K562 (cell line): ENCODE results near the gene CR2. TPM values are rescaled to one million over a fixed set of nuclear protein-coding genes. Genes with fewer than 3 reads are reported as not detected.
A peak's percentile ranks its signal among the peaks of the same experiment; 100 is the strongest.

ENCODE experiments used
- ATAC-seq: fragments of 200-7000 bp; cut with Tn5 transposase; 3 replicates; pipeline ENCODE4 v1.9.1; 2020; ENCODE audit warnings: moderate library complexity
- BruUV-seq: library from RNA; stranded (reverse); fragments of 400-500 nt; replicated peaks from 2 replicates; lab custom pipeline; 2021; lab: Mats Ljungman, UMichigan
- CTCF ChIA-PET: fragments of 300-600 bp; formaldehyde crosslinking; extraction: SDS; loops from one replicate; lab custom pipeline; 2021; ENCODE audit warnings: low intra/inter-chr PET ratio; lab: Yijun Ruan, JAX
- POLR2A ChIA-PET: fragments of 300-600, 350-650 bp; sonication (Branson Sonifier 250); formaldehyde crosslinking; extraction: SDS; loops from one replicate; lab custom pipeline; 2021; ENCODE audit warnings: antibody characterized with exemption, inconsistent platforms; lab: Yijun Ruan, JAX
- DNase-seq, 4 experiments: peaks; one replicate each; pipeline versions ENCODE4 v3.0.0 to v3.0.0-alpha.2; 2011 to 2018; ENCODE audit warnings: low spot score in 3 of 4, mixed read lengths in 3 of 4; ENCODE audit errors: extremely low read depth in 1 of 4
- FAIRE-seq: peaks from 2 replicates; lab custom pipeline; 2011; peaks lifted over from hg19 to GRCh38; lab: Jason Lieb, UNC
- H2AFZ ChIP-seq: 2 replicates; pipeline ENCODE4 v1.6.0; 2011; ENCODE audit warnings: low read depth, low read length, control low read depth, inconsistent platforms
- H3K27ac ChIP-seq: fragments of 200-600 bp; 3 replicates; pipeline ENCODE4 v1.8.0; 2011; ENCODE audit warnings: low read depth, mild to moderate bottlenecking, control low read depth, inconsistent platforms, low read length, moderate library complexity, mixed read lengths; ENCODE audit errors: extremely low read depth
- H3K27me3 ChIP-seq, 2 experiments: fragments of 300-600 bp in 1 of 2; 2 replicates in 1 of 2; 3 replicates in 1 of 2; pipeline versions ENCODE4 v1.6.0 to v1.8.0; 2011; ENCODE audit warnings: inconsistent platforms in 2 of 2, low read length in 2 of 2, mild to moderate bottlenecking in 1 of 2, mixed read lengths in 1 of 2, moderate library complexity in 1 of 2; ENCODE audit not compliant: control insufficient read depth in 2 of 2, insufficient read depth in 2 of 2
- H3K36me3 ChIP-seq: fragments of 300-600 bp; 3 replicates; pipeline ENCODE4 v1.8.0; 2011; ENCODE audit warnings: mild to moderate bottlenecking, low read length, inconsistent platforms; ENCODE audit not compliant: control insufficient read depth, insufficient read depth
- H3K4me1 ChIP-seq, 2 experiments: fragments of 200-600 bp in 1 of 2; replicated peaks in 1 of 2; 2 replicates in 1 of 2; 3 replicates in 1 of 2; pipeline versions ENCODE4 v1.5.1 to v1.8.0; 2011; ENCODE audit warnings: inconsistent platforms in 2 of 2, low read length in 2 of 2, mild to moderate bottlenecking in 1 of 2, mixed read lengths in 1 of 2, moderate library complexity in 1 of 2; ENCODE audit not compliant: control insufficient read depth in 2 of 2, insufficient read depth in 2 of 2
- H3K4me2 ChIP-seq: 2 replicates; pipeline ENCODE4 v1.6.1; 2011; ENCODE audit warnings: low read length, control low read depth, inconsistent platforms, mixed read lengths; ENCODE audit not compliant: insufficient read depth
- H3K4me3 ChIP-seq: fragments of 200-600 bp; sonication (generic), shearing (Covaris generic); 2 replicates; pipeline ENCODE4 v1.5.1; 2016; ENCODE audit warnings: control low read depth, inconsistent platforms
- H3K79me2 ChIP-seq: fragments of 200-600 bp; 3 replicates; pipeline ENCODE4 v1.8.0; 2011; ENCODE audit warnings: low read length, inconsistent platforms; ENCODE audit not compliant: control insufficient read depth, insufficient read depth
- H3K9ac ChIP-seq, 2 experiments: 2 replicates each; pipeline versions ENCODE4 v1.6.0 to v1.6.1; 2011; ENCODE audit warnings: low read depth in 2 of 2, low read length in 2 of 2, control low read depth in 1 of 2, inconsistent platforms in 1 of 2, mild to moderate bottlenecking in 1 of 2, mixed read lengths in 1 of 2; ENCODE audit not compliant: insufficient read depth in 1 of 2
- H3K9me1 ChIP-seq: one replicate; pipeline ENCODE4 v1.6.0; 2011; ENCODE audit warnings: inconsistent platforms, mild to moderate bottlenecking, low read length, moderate library complexity; ENCODE audit not compliant: control insufficient read depth, insufficient read depth
- H3K9me3 ChIP-seq: replicated peaks from 2 replicates; pipeline ENCODE4 v1.5.1; 2011; ENCODE audit warnings: low read depth, low read length, inconsistent platforms; ENCODE audit not compliant: control insufficient read depth, insufficient read depth
- H4K20me1 ChIP-seq: replicated peaks from 2 replicates; pipeline ENCODE4 v1.6.1; 2011; ENCODE audit warnings: low read length, inconsistent platforms, mixed read lengths; ENCODE audit not compliant: control insufficient read depth, insufficient read depth
- ATF6 ChIP-seq: sonication (generic); formaldehyde crosslinking; IDR thresholded peaks from 2 replicates; pipeline ENCODE4 v1.4.0; 2020; ENCODE audit warnings: mild to moderate bottlenecking, missing genetic modification reagents
- ESRRA ChIP-seq: fragments of 450-650 bp; IDR thresholded peaks from 2 replicates; pipeline ENCODE4 v1.6.1; 2014; ENCODE audit warnings: low read depth, mild to moderate bottlenecking, moderate library complexity, borderline replicate concordance
- HNRNPH1 ChIP-seq: fragments of 200-400 bp; formaldehyde crosslinking; optimal IDR thresholded peaks from 2 replicates; pipeline ENCODE3; 2017; ENCODE audit warnings: low read depth, mild to moderate bottlenecking, low read length, moderate library complexity
- NFIC ChIP-seq: fragments of 450-650 bp; IDR thresholded peaks from 2 replicates; pipeline ENCODE4 v1.6.1; 2017; ENCODE audit warnings: mild to moderate bottlenecking, inconsistent platforms
- PCBP1 ChIP-seq: fragments of 200-400 bp; formaldehyde crosslinking; IDR thresholded peaks from 2 replicates; pipeline ENCODE4 v1.6.1; 2018; ENCODE audit warnings: mild to moderate bottlenecking, low read depth, low read length; ENCODE audit not compliant: poor library complexity, severe bottlenecking
- PRPF4 ChIP-seq: fragments of 200-400 bp; formaldehyde crosslinking; IDR thresholded peaks from one replicate; pipeline ENCODE4 v1.6.1; 2017; ENCODE audit warnings: low read length, low read depth, mild to moderate bottlenecking; ENCODE audit not compliant: insufficient read depth, poor library complexity, severe bottlenecking
- RNF2 ChIP-seq: sonication (generic); IDR thresholded peaks from 2 replicates; pipeline ENCODE4 v1.6.1; 2016
- ZEB2 ChIP-seq: fragments of 450-650 bp; IDR thresholded peaks from 2 replicates; pipeline ENCODE4 v1.6.1; 2016
- ZNF280A ChIP-seq: fragments of 450-650 bp; IDR thresholded peaks from 2 replicates; pipeline ENCODE4 v1.6.1; 2018; ENCODE audit warnings: mild to moderate bottlenecking, low read depth; ENCODE audit not compliant: partially characterized antibody
- ZNF280B ChIP-seq: fragments of 250-450 bp; sonication (Bioruptor Pico); IDR thresholded peaks from 2 replicates; pipeline ENCODE4 v1.5.1; 2021; ENCODE audit warnings: mild to moderate bottlenecking
- ZNF551 ChIP-seq: fragments of 250-450 bp; sonication (Bioruptor Pico); IDR thresholded peaks from 2 replicates; pipeline ENCODE4 v1.5.0; 2021; ENCODE audit warnings: mild to moderate bottlenecking, moderate library complexity
- WGBS: fragments of 100-300 bp; shearing (Covaris generic); methylation state at CpG from one replicate; pipeline ENCODE4 v1.1.6; 2016; ENCODE audit warnings: low coverage, mixed read lengths; ENCODE audit not compliant: insufficient coverage; ENCODE audit errors: missing lambda C conversion rate; 5-methylcytosine and 5-hydroxymethylcytosine counted together
- in situ Hi-C: fragments of 300-500 bp; cut with MboI; formaldehyde crosslinking; loops from 4 replicates; pipeline ENCODE4 v1.15.0; 2018; ENCODE audit warnings: inconsistent platforms, mixed read lengths
- intact Hi-C: fragments of 100-400 bp; cut with micrococcal nuclease; formaldehyde crosslinking; loops from 2 replicates; pipeline ENCODE4 v1.14.2; 2022
- polyA plus RNA-seq, 8 experiments: library from polyadenylated mRNA; depleted of rRNA in 4 of 8; stranded (reverse) in 5 of 8; unstranded in 3 of 8; fragments of >200 nt; fragmentation: Nextera tagmentation in 2 of 8; fragmentation: Illumina TruSeq in 1 of 8; extraction: Ambion mirVana in 2 of 8; extraction: Trizol in 1 of 8; gene quantifications; 2 replicates each; pipeline versions ENCODE4 v1.2.1 to v1.2.3, GENCODE V29; 2011 to 2014; ENCODE audit warnings: inconsistent platforms in 1 of 8, missing spikeins in 1 of 8
- total RNA-seq, 7 experiments: library from RNA; depleted of rRNA in 6 of 7; stranded (reverse); fragments of >200 nt in 6 of 7; fragmentation: Illumina TruSeq in 2 of 7; extraction: Trizol in 2 of 7; gene quantifications; 2 replicates each; pipeline versions ENCODE4 v1.2.1 to v1.2.3, GENCODE V29; 2011 to 2021; ENCODE audit warnings: low replicate concordance in 1 of 7
- TF ChIP-seq, protein P1 (sequence below), 3 experiments: fragments of 200-800 bp in 1 of 3; fragments of 250-450 bp in 1 of 3; fragments of 450-650 bp in 1 of 3; sonication (Bioruptor Pico) in 1 of 3; sonication (Bioruptor generic) in 1 of 3; formaldehyde crosslinking in 1 of 3; IDR thresholded peaks; 2 replicates each; pipeline versions ENCODE4 v1.6.1 to v1.8.0; 2016 to 2022; ENCODE audit warnings: mild to moderate bottlenecking in 2 of 3, missing genetic modification characterization in 2 of 3, missing compliant biosample characterization in 1 of 3, moderate library complexity in 1 of 3

Gene CR2
- total and polyA plus RNA-seq, 9 of the 15 experiments (the other 6 are each of a cell fraction or from before 2014, with no cell fraction given): 0.07 to 0.67 (median 0.37) TPM

DNA sequence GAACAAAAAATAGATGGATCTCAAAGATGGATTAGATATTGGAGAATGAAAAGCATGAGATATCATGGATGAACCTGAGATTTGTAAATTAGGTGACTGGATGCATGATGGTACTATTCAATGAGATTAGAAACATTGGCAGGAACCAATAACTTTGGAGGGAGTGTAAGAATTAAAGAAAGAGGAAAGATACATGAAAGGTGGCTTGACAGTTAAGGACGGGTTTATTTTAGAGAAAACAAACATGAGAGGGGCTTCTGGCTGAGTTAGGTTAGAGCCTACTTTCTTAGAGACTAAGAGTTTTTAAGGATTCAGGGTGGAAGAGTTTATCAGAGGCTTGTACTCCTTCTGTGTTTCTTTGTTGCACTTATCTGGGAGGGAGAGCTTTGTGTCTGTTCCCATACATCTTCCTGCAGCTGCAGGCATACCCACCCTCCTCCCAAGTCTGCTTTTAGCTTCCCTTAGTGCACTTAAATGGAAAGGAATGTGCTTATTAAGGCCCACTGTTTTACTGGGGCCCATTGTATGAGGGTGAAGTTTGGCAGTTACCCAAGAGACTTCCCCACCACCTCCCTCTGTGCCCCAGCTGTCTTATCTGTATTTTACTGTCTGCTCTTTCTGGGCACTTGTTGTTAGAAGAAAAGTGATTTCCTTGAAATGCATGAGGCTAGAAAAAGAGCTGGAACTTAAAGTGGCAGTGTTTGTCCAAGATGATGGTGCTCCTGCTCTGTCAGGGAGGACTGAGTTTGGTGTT lies 26.1 kb upstream of the CR2 start:
- H3K36me3 ChIP-seq: no peaks in the 10 kb centered on the region
- no peaks in the 10 kb centered on the region for H4K20me1 ChIP-seq
- ChIA-PET POLR2A (interaction anchor here (0.6 kb wide), 2 partner anchors 784 to 1754 kb away, joined by 3 to 4 read pairs; no protein-coding TSS in a partner anchor), CTCF (no interaction called here)
- H3K9me1 ChIP-seq: no peaks in the 10 kb centered on the region
- BruUV-seq: no TSS peak
- in situ Hi-C loops: no loop called here
- no peak overlapping the region for H2AFZ ChIP-seq
- WGBS: 31% methylated on average over 1 of the region's 1 CpG
- no peak overlapping the region for H3K27ac ChIP-seq
- H3K4me3 ChIP-seq: no peak overlapping the region
- ATAC-seq: no peak
- H3K9me3 ChIP-seq: peaks cover 10% of the 10 kb centered on the region
- no peaks in the 10 kb centered on the region for H3K27me3 ChIP-seq
- no peak overlapping the region for H3K4me2 ChIP-seq
- DNase-seq: peak in 1 of 4 experiments; percentile 21
- H3K4me1 ChIP-seq: peaks cover 4 to 8% of the 10 kb centered on the region in 2 experiments; a peak in 2 of 5 replicates
- H3K79me2 ChIP-seq: no peaks in the 10 kb centered on the region
- FAIRE-seq: no peak
- no peak overlapping the region for H3K9ac ChIP-seq
- intact Hi-C loops: no loop called here
- TF ChIP-seq NFIC (peak; percentile 25; the same call in 1 of the 2 replicates), ATF6 (CRISPR knock-in tag) (no peak), ESRRA (no peak), HNRNPH1 (no peak), ZNF280B (CRISPR knock-in tag) (peak; percentile 62; the same call in 1 of the 2 replicates), ZNF280A (peak; percentile 48), ZEB2 (0 out of 2 replicates have a peak, but pooled peaks have one; percentile 32), PCBP1 (no peak), RNF2 (no peak), ZNF551 (CRISPR knock-in tag) (no peak), PRPF4 (no peak)
- TF ChIP-seq, protein P1, sequence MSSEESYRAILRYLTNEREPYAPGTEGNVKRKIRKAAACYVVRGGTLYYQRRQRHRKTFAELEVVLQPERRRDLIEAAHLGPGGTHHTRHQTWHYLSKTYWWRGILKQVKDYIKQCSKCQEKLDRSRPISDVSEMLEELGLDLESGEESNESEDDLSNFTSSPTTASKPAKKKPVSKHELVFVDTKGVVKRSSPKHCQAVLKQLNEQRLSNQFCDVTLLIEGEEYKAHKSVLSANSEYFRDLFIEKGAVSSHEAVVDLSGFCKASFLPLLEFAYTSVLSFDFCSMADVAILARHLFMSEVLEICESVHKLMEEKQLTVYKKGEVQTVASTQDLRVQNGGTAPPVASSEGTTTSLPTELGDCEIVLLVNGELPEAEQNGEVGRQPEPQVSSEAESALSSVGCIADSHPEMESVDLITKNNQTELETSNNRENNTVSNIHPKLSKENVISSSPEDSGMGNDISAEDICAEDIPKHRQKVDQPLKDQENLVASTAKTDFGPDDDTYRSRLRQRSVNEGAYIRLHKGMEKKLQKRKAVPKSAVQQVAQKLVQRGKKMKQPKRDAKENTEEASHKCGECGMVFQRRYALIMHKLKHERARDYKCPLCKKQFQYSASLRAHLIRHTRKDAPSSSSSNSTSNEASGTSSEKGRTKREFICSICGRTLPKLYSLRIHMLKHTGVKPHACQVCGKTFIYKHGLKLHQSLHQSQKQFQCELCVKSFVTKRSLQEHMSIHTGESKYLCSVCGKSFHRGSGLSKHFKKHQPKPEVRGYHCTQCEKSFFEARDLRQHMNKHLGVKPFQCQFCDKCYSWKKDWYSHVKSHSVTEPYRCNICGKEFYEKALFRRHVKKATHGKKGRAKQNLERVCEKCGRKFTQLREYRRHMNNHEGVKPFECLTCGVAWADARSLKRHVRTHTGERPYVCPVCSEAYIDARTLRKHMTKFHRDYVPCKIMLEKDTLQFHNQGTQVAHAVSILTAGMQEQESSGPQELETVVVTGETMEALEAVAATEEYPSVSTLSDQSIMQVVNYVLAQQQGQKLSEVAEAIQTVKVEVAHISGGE (CRISPR knock-in tag; IDR thresholded peaks at IDR 0.05): no peak
